H9 (cell line): ENCODE measurements around the gene TENM4. TPM values are rescaled to one million over a fixed set of nuclear protein-coding genes. Genes with fewer than 3 reads are reported as not detected.
A peak's percentile ranks its signal among the peaks of the same experiment; 100 is the strongest.

Experiments
- DNase-seq: peaks from one replicate; pipeline ENCODE4 v3.0.0-alpha.2; 2017
- H2AFZ ChIP-seq: one replicate; pipeline ENCODE4 v1.6.1; 2013; ENCODE audit warnings: mild to moderate bottlenecking, low read length, control low read depth, moderate library complexity
- H2AK5ac ChIP-seq: 2 replicates; pipeline ENCODE4 v1.6.1; 2013; ENCODE audit warnings: low read length, control low read depth, mixed read lengths; ENCODE audit not compliant: insufficient read length
- H2BK120ac ChIP-seq: one replicate; pipeline ENCODE4 v1.6.1; 2013; ENCODE audit warnings: low read depth, mild to moderate bottlenecking, low read length, control low read depth, inconsistent platforms; ENCODE audit not compliant: poor library complexity, severe bottlenecking
- H2BK12ac ChIP-seq: 2 replicates; pipeline ENCODE4 v1.6.1; 2013; ENCODE audit warnings: low read length, control low read depth, mixed read lengths, low read depth; ENCODE audit not compliant: insufficient read length
- H2BK15ac ChIP-seq: 2 replicates; pipeline ENCODE4 v1.6.1; 2013; ENCODE audit warnings: low read depth, low read length, control low read depth
- H2BK20ac ChIP-seq: one replicate; pipeline ENCODE4 v1.6.1; 2013; ENCODE audit warnings: low read depth, mild to moderate bottlenecking, low read length, control low read depth, inconsistent platforms; ENCODE audit not compliant: poor library complexity, severe bottlenecking
- H2BK5ac ChIP-seq: 2 replicates; pipeline ENCODE4 v1.6.1; 2013; ENCODE audit warnings: low read length, control low read depth, mixed read lengths; ENCODE audit not compliant: insufficient read length
- H3K14ac ChIP-seq: 2 replicates; pipeline ENCODE4 v1.6.1; 2013; ENCODE audit warnings: low read length, control low read depth; ENCODE audit not compliant: insufficient read depth
- H3K18ac ChIP-seq: 2 replicates; pipeline ENCODE4 v1.6.1; 2013; ENCODE audit warnings: low read depth, mild to moderate bottlenecking, mixed read lengths, low read length, control low read depth; ENCODE audit not compliant: insufficient read length
- H3K23ac ChIP-seq: 2 replicates; pipeline ENCODE4 v1.6.1; 2013; ENCODE audit warnings: low read length, control low read depth, mixed read lengths, low read depth; ENCODE audit not compliant: insufficient read length
- H3K23me2 ChIP-seq: 2 replicates; pipeline ENCODE4 v1.6.1; 2013; ENCODE audit warnings: low read depth, mild to moderate bottlenecking, mixed read lengths, low read length, control low read depth; ENCODE audit not compliant: insufficient read length, poor library complexity, severe bottlenecking
- H3K27ac ChIP-seq: 2 replicates; pipeline ENCODE4 v1.5.1; 2013; ENCODE audit warnings: low read length, control low read depth, mixed read lengths, low read depth; ENCODE audit not compliant: insufficient read length
- H3K27me3 ChIP-seq: 2 replicates; pipeline ENCODE4 v1.6.1; 2013; ENCODE audit warnings: low read length, control low read depth, inconsistent platforms; ENCODE audit not compliant: insufficient read depth
- H3K4ac ChIP-seq: 2 replicates; pipeline ENCODE4 v1.6.1; 2013; ENCODE audit warnings: low read depth, mild to moderate bottlenecking, control low read depth, inconsistent platforms, low read length, moderate library complexity
- H3K4me1 ChIP-seq: 2 replicates; pipeline ENCODE4 v1.6.1; 2013; ENCODE audit warnings: low read length, control low read depth, inconsistent platforms; ENCODE audit not compliant: insufficient read depth
- H3K4me2 ChIP-seq: 2 replicates; pipeline ENCODE4 v1.6.1; 2013; ENCODE audit warnings: low read length, control low read depth, mixed read lengths; ENCODE audit not compliant: insufficient read length, insufficient read depth
- H3K56ac ChIP-seq: 2 replicates; pipeline ENCODE4 v1.6.1; 2013; ENCODE audit warnings: low read depth, mild to moderate bottlenecking, mixed read lengths, low read length, control low read depth; ENCODE audit not compliant: insufficient read length
- H3K79me1 ChIP-seq: 2 replicates; pipeline ENCODE4 v1.6.1; 2013; ENCODE audit warnings: low read depth, mild to moderate bottlenecking, moderate library complexity, low read length, control low read depth, inconsistent platforms; ENCODE audit not compliant: insufficient read depth, poor library complexity, severe bottlenecking
- H3K79me2 ChIP-seq: 2 replicates; pipeline ENCODE4 v1.6.1; 2013; ENCODE audit warnings: low read length, control low read depth, inconsistent platforms; ENCODE audit not compliant: insufficient read depth
- H3K9ac ChIP-seq: 2 replicates; pipeline ENCODE4 v1.6.1; 2013; ENCODE audit warnings: low read length, control low read depth, mixed read lengths; ENCODE audit not compliant: insufficient read length; ENCODE audit errors: extremely low read depth
- H3K9me3 ChIP-seq: one replicate; pipeline ENCODE4 v1.6.1; 2013; ENCODE audit warnings: low read depth, low read length, inconsistent platforms; ENCODE audit not compliant: control insufficient read depth
- H3T11ph ChIP-seq: one replicate; pipeline ENCODE4 v1.6.1; 2013; ENCODE audit warnings: mild to moderate bottlenecking, low read length, control low read depth, inconsistent platforms
- H4K20me1 ChIP-seq: one replicate; pipeline ENCODE4 v1.6.1; 2013; ENCODE audit not compliant: control insufficient read depth, insufficient read length, insufficient read depth
- H4K5ac ChIP-seq: 2 replicates; pipeline ENCODE4 v1.6.1; 2013; ENCODE audit warnings: low read depth, mild to moderate bottlenecking, mixed read lengths, low read length, control low read depth; ENCODE audit not compliant: insufficient read length
- H4K8ac ChIP-seq: replicated peaks from 2 replicates; pipeline ENCODE4 v1.6.1; 2013; ENCODE audit warnings: low read length, control low read depth, mixed read lengths, low read depth; ENCODE audit not compliant: insufficient read length
- H4K91ac ChIP-seq: 2 replicates; pipeline ENCODE4 v1.6.1; 2013; ENCODE audit warnings: low read depth, mild to moderate bottlenecking, moderate library complexity, mixed read lengths, low read length, control low read depth; ENCODE audit not compliant: insufficient read length
- H3K27ac Mint-ChIP-seq, 3 experiments: 2 replicates in 2 of 3; 3 replicates in 1 of 3; pipeline ENCODE4 v1.8.0; 2020 to 2021; ENCODE audit warnings: mixed read lengths in 3 of 3, mild to moderate bottlenecking in 1 of 3, moderate library complexity in 1 of 3
- H3K27me3 Mint-ChIP-seq: 2 replicates; pipeline ENCODE4 v1.8.0; 2021; ENCODE audit warnings: low read depth, mild to moderate bottlenecking, moderate library complexity, mixed read lengths
- H3K36me3 Mint-ChIP-seq, 3 experiments: 2 replicates in 2 of 3; 3 replicates in 1 of 3; pipeline ENCODE4 v1.8.0; 2020 to 2021; ENCODE audit warnings: low read depth in 3 of 3, mixed read lengths in 3 of 3; ENCODE audit not compliant: insufficient read depth in 1 of 3
- H3K4me1 Mint-ChIP-seq, 2 experiments: 2 replicates each; pipeline ENCODE4 v1.8.0; 2020; ENCODE audit warnings: mixed read lengths in 2 of 2
- H3K4me3 Mint-ChIP-seq, 2 experiments: 2 replicates in 1 of 2; 3 replicates in 1 of 2; pipeline ENCODE4 v1.8.0; 2020 to 2021; ENCODE audit warnings: mild to moderate bottlenecking in 2 of 2, mixed read lengths in 2 of 2, moderate library complexity in 1 of 2
- H3K9me3 Mint-ChIP-seq, 2 experiments: 2 replicates in 1 of 2; 3 replicates in 1 of 2; pipeline ENCODE4 v1.8.0; 2020; ENCODE audit warnings: mild to moderate bottlenecking in 2 of 2, mixed read lengths in 2 of 2, moderate library complexity in 1 of 2
- CTCF ChIP-seq: fragments of 200-600 bp; sonication (generic); conservative IDR thresholded peaks from 3 replicates; pipeline ENCODE4 v1.8.0; 2021; ENCODE audit warnings: antibody characterized with exemption, mild to moderate bottlenecking
- WGBS: extraction: QIAGEN DNeasy Blood & Tissue Kit; methylation state at CpG from one replicate; pipeline ENCODE4 v1.1.7; 2013; ENCODE audit warnings: missing lambda C conversion rate, low lambda C conversion rate, mixed read lengths; ENCODE audit not compliant: insufficient read length; ENCODE audit errors: extremely low coverage; 5-methylcytosine and 5-hydroxymethylcytosine counted together
- total RNA-seq: library from RNA; stranded (reverse); gene quantifications from 2 replicates; pipeline ENCODE4 v1.2.1, GENCODE V29; 2021

Gene TENM4
- total RNA-seq, 1 experiment from 2014 or later: 4.6 TPM

- H3K23me2 ChIP-seq: no peaks in the 10 kb centered on the region
- no peak overlapping the region for H3K9ac ChIP-seq
- H3K4me1 ChIP-seq: no peaks in the 10 kb centered on the region
- no peak overlapping the region for H4K5ac ChIP-seq
- H2BK120ac ChIP-seq: no peak overlapping the region
- H4K91ac ChIP-seq: no peak overlapping the region
- no peaks in the 10 kb centered on the region for H3K9me3 ChIP-seq
- H3K27me3 Mint-ChIP-seq: peaks cover 2% of the 10 kb centered on the region; the same call in 1 of the 2 replicates
- no peaks in the 10 kb centered on the region for H3K27me3 ChIP-seq
- no peak overlapping the region for H2BK5ac ChIP-seq
- DNase-seq: no peak
- H2BK12ac ChIP-seq: no peak overlapping the region
- 0 out of 7 replicates have a peak overlapping the region, but pooled peaks of 1 of the 3 experiments have one; percentile 57 for H3K27ac Mint-ChIP-seq
- H2BK15ac ChIP-seq: no peak overlapping the region
- no peak overlapping the region for H3K4me2 ChIP-seq
- no peak overlapping the region for H2AFZ ChIP-seq
- no peaks in the 10 kb centered on the region for H3K79me2 ChIP-seq
- no peak overlapping the region for H4K8ac ChIP-seq
- TF ChIP-seq CTCF: no peak
- H3K56ac ChIP-seq: no peak overlapping the region
- WGBS: no CpG with 5 or more reads among the region's 4 CpGs
- no peaks in the 10 kb centered on the region for H3K36me3 Mint-ChIP-seq
- H3K14ac ChIP-seq: no peak overlapping the region
- H2AK5ac ChIP-seq: no peak overlapping the region
- H3T11ph ChIP-seq: no peak overlapping the region
- no peak overlapping the region for H3K18ac ChIP-seq
- no peak overlapping the region for H3K27ac ChIP-seq
- no peak overlapping the region for H2BK20ac ChIP-seq
- no peaks in the 10 kb centered on the region for H3K79me1 ChIP-seq
- H3K4me3 Mint-ChIP-seq: no peak overlapping the region
- H3K4ac ChIP-seq: no peak overlapping the region
- H3K23ac ChIP-seq: no peak overlapping the region
- no peaks in the 10 kb centered on the region for H3K9me3 Mint-ChIP-seq
- H3K4me1 Mint-ChIP-seq: peaks cover 17% of the 10 kb centered on the region in 2 experiments
- no peaks in the 10 kb centered on the region for H4K20me1 ChIP-seq
Observed at GRCh38 chr11:79291948-79292347, 148.9 kb downstream of the TENM4 start.
